ENCODE measurements around the gene CCDC198. TPM values are rescaled to one million over a fixed set of nuclear protein-coding genes. Genes with fewer than 3 reads are reported as not detected.

Gene CCDC198
- polyA plus RNA-seq, 10 donors, result 0.05 to 0.49 (median 0.20) TPM; not detected in 6

- no peak for DNase-seq
Measured at GRCh38 chr14:57464008-57464730, 29.5 kb downstream of the CCDC198 start.

GRCh38 chr14:57462551-57462950 lies 31.1 kb downstream of the CCDC198 start:
- no peak for DNase-seq

GRCh38 chr14:57461777-57462320 lies 31.8 kb downstream of the CCDC198 start:
- no peak for DNase-seq

- no peak for DNase-seq
Measured at GRCh38 chr14:57435923-57436322, 57.7 kb downstream of the CCDC198 start.

GRCh38 chr14:57420986-57421385 lies 72.7 kb downstream of the CCDC198 start:
- no peak for DNase-seq

- DNase-seq, result no peak
Measured at GRCh38 chr14:57420033-57420432, 73.6 kb downstream of the CCDC198 start.

Other genes starting within 250 kb of the CCDC198 start
- 10 to 100 TPM; 55.0 to 96.4 (median 72.7) TPM for gene EXOC5, start 225.0 kb downstream of the CCDC198 start, polyA plus RNA-seq (ENCODE audit: insufficient read length in 10 of 10)
- gene AP5M1, start 224.9 kb downstream of the CCDC198 start, polyA plus RNA-seq (ENCODE audit: insufficient read length in 10 of 10), result 10 to 100 TPM; 26.8 to 41.0 (median 34.7) TPM
- gene NAA30, start 103.3 kb downstream of the CCDC198 start, polyA plus RNA-seq (ENCODE audit: insufficient read length in 10 of 10), result 10 to 100 TPM; 18.7 to 29.5 (median 23.7) TPM